Mesendoderm (in vitro differentiated cells): ENCODE measurements around the gene TMC8.
A peak's percentile ranks its signal among the peaks of the same experiment; 100 is the strongest.

ENCODE experiments used
- DNase-seq: peaks from one replicate; pipeline ENCODE4 v3.0.0; 2013
- H2AK5ac ChIP-seq: 2 replicates; pipeline ENCODE4 v1.6.1; 2013; ENCODE audit warnings: low read length, inconsistent platforms
- H2BK120ac ChIP-seq: 2 replicates; pipeline ENCODE4 v1.6.1; 2013; ENCODE audit warnings: low read depth, mild to moderate bottlenecking, low read length, moderate library complexity, mixed read lengths
- H2BK15ac ChIP-seq: replicated peaks from 2 replicates; pipeline ENCODE4 v1.6.1; 2013; ENCODE audit warnings: low read depth, mild to moderate bottlenecking, moderate library complexity
- H2BK5ac ChIP-seq: 2 replicates; pipeline ENCODE4 v1.6.1; 2013; ENCODE audit warnings: low read length, inconsistent platforms
- H3K18ac ChIP-seq: 2 replicates; pipeline ENCODE4 v1.6.1; 2013; ENCODE audit warnings: mild to moderate bottlenecking, low read length, mixed read lengths
- H3K23ac ChIP-seq: one replicate; pipeline ENCODE4 v1.6.1; 2013; ENCODE audit warnings: low read length
- H3K27ac ChIP-seq: 2 replicates; pipeline ENCODE4 v1.5.1; 2013; ENCODE audit warnings: low read depth, mild to moderate bottlenecking, inconsistent platforms, low read length, moderate library complexity
- H3K27me3 ChIP-seq: 2 replicates; pipeline ENCODE4 v1.6.1; 2013; ENCODE audit warnings: low read length, control low read depth, mild to moderate bottlenecking, inconsistent platforms; ENCODE audit not compliant: insufficient read depth, poor library complexity
- H3K36me3 ChIP-seq: 2 replicates; pipeline ENCODE4 v1.6.1; 2013; ENCODE audit warnings: low read length, inconsistent platforms; ENCODE audit not compliant: control insufficient read depth, insufficient read depth
- H3K4ac ChIP-seq: one replicate; pipeline ENCODE4 v1.6.1; 2013; ENCODE audit warnings: low read depth, mild to moderate bottlenecking, low read length, moderate library complexity
- H3K4me1 ChIP-seq: 2 replicates; pipeline ENCODE4 v1.6.1; 2013; ENCODE audit warnings: low read depth, low read length, inconsistent platforms; ENCODE audit not compliant: control insufficient read depth
- H3K4me2 ChIP-seq: 2 replicates; pipeline ENCODE4 v1.6.1; 2013; ENCODE audit warnings: low read length
- H3K4me3 ChIP-seq: 2 replicates; pipeline ENCODE4 v1.5.1; 2013; ENCODE audit warnings: mild to moderate bottlenecking, low read length
- H3K56ac ChIP-seq: one replicate; pipeline ENCODE4 v1.6.1; 2013; ENCODE audit warnings: low read length
- H3K79me1 ChIP-seq: 2 replicates; pipeline ENCODE4 v1.6.1; 2013; ENCODE audit warnings: low read length, inconsistent platforms
- H3K79me2 ChIP-seq: 2 replicates; pipeline ENCODE4 v1.6.1; 2013; ENCODE audit warnings: mild to moderate bottlenecking, low read length; ENCODE audit not compliant: control insufficient read depth, insufficient read depth
- H3K9ac ChIP-seq: 2 replicates; pipeline ENCODE4 v1.6.1; 2013; ENCODE audit warnings: low read length, inconsistent platforms
- H4K5ac ChIP-seq: one replicate; pipeline ENCODE4 v1.6.1; 2013; ENCODE audit warnings: low read length
- H4K8ac ChIP-seq: one replicate; pipeline ENCODE4 v1.6.1; 2013; ENCODE audit warnings: low read depth, mild to moderate bottlenecking, control low read depth, low read length, moderate library complexity
- WGBS: extraction: QIAGEN DNeasy Blood & Tissue Kit; methylation state at CpG from one replicate; pipeline ENCODE4 v1.1.7; 2013; ENCODE audit warnings: low lambda C conversion rate, missing lambda C conversion rate; ENCODE audit not compliant: insufficient coverage; ENCODE audit errors: extremely low coverage; 5-methylcytosine and 5-hydroxymethylcytosine counted together

Gene TMC8

GRCh38 chr17:78183916-78184315 is 53.3 kb downstream of the TMC8 start:
- no peak overlapping the region for H3K56ac ChIP-seq
- H3K27ac ChIP-seq = no peak overlapping the region
- H3K9ac ChIP-seq = peak overlapping the region; percentile 42
- no peaks in the 10 kb centered on the region for H3K27me3 ChIP-seq
- H3K36me3 ChIP-seq = peaks cover 17% of the 10 kb centered on the region
- H3K4me3 ChIP-seq = no peak overlapping the region
- H2AK5ac ChIP-seq = no peak overlapping the region
- peak overlapping the region; percentile 16 for H3K4me2 ChIP-seq
- H2BK120ac ChIP-seq = no peak overlapping the region
- peak overlapping the region; percentile 11 for H3K23ac ChIP-seq
- no peak overlapping the region for H2BK15ac ChIP-seq
- H3K4me1 ChIP-seq = peaks cover 9% of the 10 kb centered on the region
- peaks cover 31% of the 10 kb centered on the region for H3K79me2 ChIP-seq
- H2BK5ac ChIP-seq = no peak overlapping the region
- H4K5ac ChIP-seq = no peak overlapping the region
- no peak overlapping the region for H3K4ac ChIP-seq
- no CpG with 5 or more reads among the region's 12 CpGs for WGBS
- peaks cover 17% of the 10 kb centered on the region for H3K79me1 ChIP-seq
- DNase-seq = no peak
- no peak overlapping the region for H3K18ac ChIP-seq
- no peak overlapping the region for H4K8ac ChIP-seq

- Histone ChIP-seq H3K4me2 (peak overlapping the region; percentile 16), H4K5ac (no peak overlapping the region), H3K4ac (no peak overlapping the region), H3K4me3 (no peak overlapping the region), H3K56ac (peak overlapping the region; percentile 54), H3K79me1 (peaks cover 17% of the 10 kb centered on the region), H3K9ac (peak overlapping the region; percentile 52), H3K36me3 (peaks cover 13% of the 10 kb centered on the region), H3K79me2 (peaks cover 31% of the 10 kb centered on the region), H4K8ac (no peak overlapping the region), H3K27ac (no peak overlapping the region), H3K23ac (peak overlapping the region; percentile 11), H2AK5ac (no peak overlapping the region), H2BK5ac (no peak overlapping the region), H3K4me1 (peaks cover 9% of the 10 kb centered on the region), H2BK120ac (no peak overlapping the region), H3K18ac (no peak overlapping the region), H3K27me3 (no peaks in the 10 kb centered on the region), H2BK15ac (no peak overlapping the region)
- WGBS = no CpG with 5 or more reads among the region's 10 CpGs
- no peak for DNase-seq
Observed at GRCh38 chr17:78184351-78184750, 53.8 kb downstream of the TMC8 start.

GRCh38 chr17:78184868-78185267 is 54.3 kb downstream of the TMC8 start:
- no peak overlapping the region for H2BK15ac ChIP-seq
- H3K18ac ChIP-seq = no peak overlapping the region
- peak overlapping the region; percentile 54 for H3K56ac ChIP-seq
- peaks cover 9% of the 10 kb centered on the region for H3K4me1 ChIP-seq
- peaks cover 11% of the 10 kb centered on the region for H3K36me3 ChIP-seq
- WGBS = no CpG with 5 or more reads among the region's 9 CpGs
- H3K23ac ChIP-seq = no peak overlapping the region
- no peak overlapping the region for H3K4me3 ChIP-seq
- no peak overlapping the region for H2BK5ac ChIP-seq
- H4K5ac ChIP-seq = no peak overlapping the region
- peak overlapping the region; percentile 33 for H3K4me2 ChIP-seq
- no peak overlapping the region for H2AK5ac ChIP-seq
- peaks cover 31% of the 10 kb centered on the region for H3K79me2 ChIP-seq
- no peak overlapping the region for H4K8ac ChIP-seq
- H2BK120ac ChIP-seq = no peak overlapping the region
- H3K9ac ChIP-seq = peak overlapping the region; percentile 52
- H3K4ac ChIP-seq = no peak overlapping the region
- H3K27ac ChIP-seq = no peak overlapping the region
- DNase-seq = no peak
- peaks cover 17% of the 10 kb centered on the region for H3K79me1 ChIP-seq
- no peaks in the 10 kb centered on the region for H3K27me3 ChIP-seq

- H3K27me3 ChIP-seq = no peaks in the 10 kb centered on the region
- H3K4me2 ChIP-seq = peak overlapping the region; percentile 84
- H4K5ac ChIP-seq = no peak overlapping the region
- H3K56ac ChIP-seq = peak overlapping the region; percentile 87
- H2BK120ac ChIP-seq = no peak overlapping the region
- peak overlapping the region; percentile 82 for H3K18ac ChIP-seq
- no peak overlapping the region for H4K8ac ChIP-seq
- peaks cover 18% of the 10 kb centered on the region for H3K79me1 ChIP-seq
- no peak overlapping the region for H2BK15ac ChIP-seq
- H3K4me1 ChIP-seq = peaks cover 9% of the 10 kb centered on the region
- WGBS = no CpG with 5 or more reads among the region's 10 CpGs
- no peak overlapping the region for H2BK5ac ChIP-seq
- H3K4me3 ChIP-seq = peak overlapping the region; percentile 57
- H3K36me3 ChIP-seq = peaks cover 7% of the 10 kb centered on the region
- no peak overlapping the region for H2AK5ac ChIP-seq
- H3K23ac ChIP-seq = no peak overlapping the region
- DNase-seq = peak; percentile 70
- peak overlapping the region; percentile 74 for H3K9ac ChIP-seq
- no peak overlapping the region for H3K27ac ChIP-seq
- H3K4ac ChIP-seq = peak overlapping the region; percentile 63
- peaks cover 31% of the 10 kb centered on the region for H3K79me2 ChIP-seq
Observed at GRCh38 chr17:78185981-78186691, 55.6 kb downstream of the TMC8 start.

- Histone ChIP-seq H3K18ac (peak within 1 kb of the TSS; percentile 82), H3K4me3 (peak within 1 kb of the TSS; percentile 57), H3K27me3 (no peaks in the 10 kb centered on the region), H3K4me1 (peaks cover 9% of the 10 kb centered on the region), H3K56ac (peak within 1 kb of the TSS; percentile 87), H3K23ac (no peak within 1 kb of the TSS), H3K36me3 (peaks cover 7% of the 10 kb centered on the region), H3K4me2 (peak within 1 kb of the TSS; percentile 84), H2BK5ac (no peak within 1 kb of the TSS), H4K8ac (no peak within 1 kb of the TSS), H3K79me2 (peaks cover 31% of the 10 kb centered on the region), H3K27ac (peak within 1 kb of the TSS; percentile 62), H2BK15ac (no peak within 1 kb of the TSS), H2AK5ac (no peak within 1 kb of the TSS), H3K4ac (peak within 1 kb of the TSS; percentile 84), H2BK120ac (no peak within 1 kb of the TSS), H4K5ac (no peak within 1 kb of the TSS), H3K79me1 (peaks cover 18% of the 10 kb centered on the region), H3K9ac (peak within 1 kb of the TSS; percentile 74)
- no CpG with 5 or more reads among the region's 57 CpGs for WGBS
- peak; percentile 99 for DNase-seq
Observed at GRCh38 chr17:78186692-78187595, 56.4 kb downstream of the TMC8 start, which contains the start of the genes AFMID and TK1. Gene AFMID (plus strand): TSS chr17:78187362. CDS start chr17:78187371, 9 bp downstream. Gene TK1 (minus strand): TSS chr17:78187052. CDS start chr17:78186994, 58 bp downstream.
